ENCODE data around the gene LCE1D.

The LCE1D gene

DNA sequence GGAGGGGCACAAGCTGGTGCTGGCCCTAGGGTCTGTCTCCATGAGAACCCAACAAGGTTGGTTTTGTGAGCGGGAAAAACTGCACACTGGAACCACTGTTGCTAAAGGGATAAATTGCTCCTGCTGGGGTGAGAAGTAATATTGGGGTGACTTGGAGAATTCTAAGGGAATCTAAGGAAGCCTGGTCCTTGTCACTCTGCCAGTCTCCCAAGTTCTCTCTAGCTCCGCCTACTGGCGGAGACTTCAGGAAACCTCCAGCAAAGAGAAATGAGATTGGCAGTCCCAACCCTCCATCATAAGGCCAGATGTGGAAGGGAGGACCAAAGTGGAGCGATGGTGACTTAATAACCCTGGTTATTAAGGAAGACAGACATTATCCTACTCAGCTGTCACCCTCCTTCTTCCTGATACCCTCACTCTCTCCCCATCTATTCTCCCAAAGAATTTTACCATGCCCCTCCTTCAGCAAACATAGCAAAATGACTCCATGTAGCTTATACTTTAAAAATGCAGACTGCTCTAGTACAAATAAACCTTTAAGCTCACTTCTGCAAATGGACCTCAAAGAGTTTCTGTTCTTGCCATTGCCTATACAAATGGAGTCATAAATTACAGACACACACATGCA is 18.9 kb upstream of the LCE1D start:
- DNase-seq, result no peak
- Mint-ChIP-seq H3K4me3 (no peak overlapping the region), H3K27me3 (peaks cover 3% of the 10 kb centered on the region), H3K27ac (no peak overlapping the region), H3K4me1 (no peaks in the 10 kb centered on the region), H3K36me3 (no peaks in the 10 kb centered on the region), H3K9me3 (no peaks in the 10 kb centered on the region)
- CTCF ChIA-PET, result interaction anchor here (0.7 to 2.5 kb wide), 3 partner anchors 11 to 41 kb away, joined by 3 to 11 read pairs (median 3); no protein-coding TSS in a partner anchor

DNA sequence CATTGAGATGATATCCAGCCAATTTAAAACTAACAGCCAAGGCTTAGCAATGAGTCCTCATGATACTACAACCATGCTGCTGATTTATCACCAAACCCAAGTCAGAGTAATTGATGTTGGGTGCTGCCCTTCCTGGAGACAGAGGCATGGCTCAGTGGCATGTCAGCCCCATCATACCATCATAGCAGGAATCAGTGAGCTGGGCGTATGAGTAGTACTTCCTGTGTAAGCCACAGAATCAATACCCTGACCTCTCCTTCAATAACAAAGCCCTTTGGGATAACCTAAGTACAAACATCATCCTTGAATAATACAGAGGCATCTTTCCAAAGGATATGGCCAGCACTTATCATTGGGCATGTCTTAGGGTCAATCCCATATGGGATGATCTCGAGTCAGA is 13.4 kb upstream of the LCE1D start:
- Mint-ChIP-seq H3K27ac (no peak overlapping the region), H3K4me1 (no peaks in the 10 kb centered on the region), H3K9me3 (no peaks in the 10 kb centered on the region), H3K36me3 (no peaks in the 10 kb centered on the region), H3K27me3 (peaks cover 16% of the 10 kb centered on the region), H3K4me3 (no peak overlapping the region)
- CTCF ChIA-PET, result no interaction called here
- DNase-seq, result no peak

DNA sequence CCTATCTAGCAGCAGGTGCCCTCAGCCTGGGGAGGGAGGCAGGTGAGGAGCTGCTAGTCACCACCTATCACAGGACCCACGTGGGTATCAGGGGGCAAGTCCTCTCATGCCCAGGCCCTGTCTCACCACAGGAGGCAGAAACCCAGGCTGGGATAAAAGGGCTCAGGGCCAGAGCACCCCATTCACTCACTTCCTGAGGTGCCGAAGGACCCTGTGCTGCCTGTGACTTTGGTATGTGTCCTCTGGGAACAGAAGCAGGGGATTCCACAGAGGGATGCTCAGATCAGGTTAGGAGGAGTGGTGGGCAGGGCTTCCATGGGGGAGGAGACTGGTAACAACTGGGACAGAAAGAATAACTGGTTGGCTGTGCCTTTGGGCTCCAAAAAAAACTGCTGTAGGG is 10.4 kb upstream of the LCE1D start, which contains the start of gene LCE1E:
Gene LCE1E, plus strand, starts transcription at position 181 of the 400 bp plus-strand sequence. CDS start 1,043 bp downstream, outside the sequence.
- H3K36me3 Mint-ChIP-seq, result no peaks in the 10 kb centered on the region

DNA sequence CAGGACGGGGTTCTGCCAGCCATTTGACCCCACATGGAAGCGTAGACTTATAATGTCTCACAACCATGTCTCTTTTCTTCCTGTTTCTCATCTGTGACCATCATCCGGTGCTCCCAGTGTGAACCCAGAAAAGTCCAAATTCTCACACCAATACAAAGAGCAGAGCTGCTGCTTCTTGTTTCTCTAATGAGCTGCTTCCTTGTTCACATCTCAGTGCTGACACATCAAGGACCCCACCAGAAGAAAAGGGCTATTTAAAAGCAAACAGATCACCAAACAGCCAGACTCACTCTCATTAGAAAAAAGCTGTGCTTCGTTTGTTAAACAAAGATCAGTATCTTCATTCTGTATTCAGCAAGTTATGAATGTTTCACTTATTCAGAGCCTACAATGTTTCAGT is 835 bp upstream of the LCE1D start:
- CTCF ChIA-PET, result no interaction called here
- Mint-ChIP-seq H3K4me1 (no peaks in the 10 kb centered on the region), H3K36me3 (no peaks in the 10 kb centered on the region), H3K4me3 (no peak overlapping the region), H3K27me3 (peaks cover 11% of the 10 kb centered on the region), H3K9me3 (no peaks in the 10 kb centered on the region), H3K27ac (no peak overlapping the region)
- no peak for DNase-seq

More for the DNA sequence above, 10.4 kb upstream of the LCE1D start, which contains the start of gene LCE1E:
- H3K27ac Mint-ChIP-seq, result no peak within 1 kb of the TSS
- H3K4me1 Mint-ChIP-seq, result no peaks in the 10 kb centered on the region
- H3K9me3 Mint-ChIP-seq, result no peaks in the 10 kb centered on the region
- CTCF ChIA-PET, result no interaction called here
- peaks cover 17% of the 10 kb centered on the region for H3K27me3 Mint-ChIP-seq
- DNase-seq, result no peak
- no peak within 1 kb of the TSS for H3K4me3 Mint-ChIP-seq

DNA sequence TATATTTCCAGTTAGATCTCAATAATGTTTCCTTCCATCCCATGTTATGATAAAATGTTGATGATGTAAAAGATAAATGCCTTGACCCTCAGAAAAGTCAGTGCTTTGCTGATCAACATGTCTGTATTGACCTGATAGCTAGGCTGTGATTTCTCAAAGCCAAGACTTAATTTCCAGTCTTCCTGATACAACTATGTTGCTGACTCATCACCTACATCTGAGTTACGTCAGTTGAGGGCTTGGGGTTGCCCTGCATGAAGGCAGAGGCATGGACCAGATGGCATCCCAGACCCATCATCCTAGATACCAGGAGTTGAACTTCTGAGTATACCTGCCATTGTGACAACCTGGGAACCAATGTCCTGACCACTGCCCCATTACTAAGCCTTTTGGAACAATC is 4.8 kb downstream of the LCE1D start:
- Mint-ChIP-seq H3K9me3 (no peaks in the 10 kb centered on the region), H3K4me1 (no peaks in the 10 kb centered on the region), H3K4me3 (no peak overlapping the region), H3K27me3 (peaks cover 26% of the 10 kb centered on the region), H3K27ac (no peak overlapping the region), H3K36me3 (no peaks in the 10 kb centered on the region)
- no peak for DNase-seq
- CTCF ChIA-PET, result no interaction called here

DNA sequence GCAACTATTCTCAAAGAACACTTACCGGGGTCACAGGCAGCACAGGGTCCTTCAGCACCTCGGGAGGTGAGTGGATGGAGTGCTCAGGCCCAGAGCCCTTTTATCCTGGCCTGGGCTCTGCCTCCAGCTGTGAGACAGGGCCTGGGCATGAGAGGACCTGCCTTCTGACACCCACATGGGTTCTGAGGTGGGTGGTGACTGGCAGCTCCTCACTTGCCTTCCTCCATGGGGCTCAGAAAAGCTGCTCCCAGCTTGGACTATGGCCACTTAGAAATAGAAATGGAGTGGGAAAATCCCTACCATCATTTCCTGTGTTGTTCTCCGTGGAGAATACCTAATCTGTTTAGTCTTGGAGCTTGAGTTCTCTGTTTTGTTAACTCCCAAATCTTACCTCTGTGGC is 10.1 kb downstream of the LCE1D start, which contains the start of gene LCE1C:
Gene LCE1C, minus strand, starts transcription at position 76 of the 400 bp plus-strand sequence. CDS start 1,173 bp downstream, outside the sequence.
- peaks cover 18% of the 10 kb centered on the region for H3K27me3 Mint-ChIP-seq
- H3K9me3 Mint-ChIP-seq, result no peaks in the 10 kb centered on the region
- DNase-seq, result no peak
- H3K4me1 Mint-ChIP-seq, result no peaks in the 10 kb centered on the region
- peak within 1 kb of the TSS; percentile 4 for H3K27ac Mint-ChIP-seq
- H3K4me3 Mint-ChIP-seq, result no peak within 1 kb of the TSS
- CTCF ChIA-PET, result no interaction called here
- no peaks in the 10 kb centered on the region for H3K36me3 Mint-ChIP-seq

DNA sequence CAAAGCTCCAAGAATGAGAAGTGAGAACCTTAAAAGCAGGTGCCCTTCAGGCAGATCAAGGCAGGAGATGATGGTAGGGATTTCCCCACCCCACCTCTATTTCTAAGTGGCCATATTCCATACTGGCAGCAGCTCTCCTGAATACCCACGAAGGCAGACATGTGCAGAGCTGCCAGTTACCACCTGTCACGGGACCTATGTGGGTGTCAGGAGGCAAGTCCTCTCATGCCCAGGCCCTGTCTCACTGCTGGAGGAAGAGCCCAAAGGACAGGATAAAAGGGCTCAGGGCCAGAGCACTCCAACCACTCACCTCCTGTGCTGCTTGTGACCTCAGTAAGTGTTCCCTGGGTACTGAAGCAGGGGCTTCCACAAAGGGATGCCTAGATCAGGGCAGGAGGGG is 14.5 kb downstream of the LCE1D start:
- H3K27ac Mint-ChIP-seq, result no peak overlapping the region
- no peak for DNase-seq
- H3K9me3 Mint-ChIP-seq, result no peaks in the 10 kb centered on the region
- no peaks in the 10 kb centered on the region for H3K36me3 Mint-ChIP-seq
- no peak overlapping the region for H3K4me3 Mint-ChIP-seq
- H3K4me1 Mint-ChIP-seq, result no peaks in the 10 kb centered on the region
- CTCF ChIA-PET, result no interaction called here
- peaks cover 13% of the 10 kb centered on the region for H3K27me3 Mint-ChIP-seq

DNA sequence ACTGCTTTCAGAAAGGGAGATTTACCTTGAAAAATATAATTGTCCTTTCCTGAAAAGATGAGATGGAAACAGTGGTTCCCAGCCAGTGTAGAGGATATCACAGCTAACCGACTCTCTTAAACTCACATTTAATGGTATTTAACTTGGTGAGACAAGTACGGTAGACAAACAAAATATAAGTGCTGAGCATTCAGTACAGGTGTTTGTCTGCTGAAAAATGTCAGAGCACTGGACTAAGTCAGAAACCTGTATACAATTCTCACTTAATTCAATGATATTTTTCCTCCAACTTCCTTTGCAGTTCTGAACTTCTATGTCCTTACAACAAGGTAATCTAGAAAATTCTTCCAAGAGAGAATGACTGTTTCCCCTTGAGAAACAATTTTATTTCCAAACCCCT is 15.2 kb downstream of the LCE1D start, which contains the start of gene LCE1B:
Gene LCE1B, plus strand, starts transcription at position 301 of the 400 bp plus-strand sequence. CDS start 476 bp downstream, outside the sequence.
- H3K4me1 Mint-ChIP-seq, result no peaks in the 10 kb centered on the region

DNA sequence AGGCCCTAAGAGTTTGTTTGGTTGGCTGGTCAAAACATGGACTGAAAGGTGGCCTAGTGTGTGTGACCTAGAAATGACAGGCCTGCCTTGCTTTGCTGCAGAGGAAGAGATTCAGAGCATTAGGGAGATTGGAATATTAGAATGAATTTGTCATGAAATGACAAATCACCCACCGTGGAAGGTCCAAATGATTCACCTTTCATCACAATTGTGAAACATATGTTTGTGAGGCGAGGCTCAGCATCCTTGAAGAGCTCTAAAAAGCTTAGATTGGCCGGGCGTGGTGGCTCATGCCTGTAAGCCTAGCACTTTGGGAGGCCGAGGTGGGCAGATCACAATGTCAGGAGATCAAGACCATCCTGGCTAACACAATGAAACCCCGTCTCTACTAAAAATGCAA is 20.8 kb downstream of the LCE1D start:
- no peaks in the 10 kb centered on the region for H3K36me3 Mint-ChIP-seq
- H3K4me3 Mint-ChIP-seq, result no peak overlapping the region
- H3K4me1 Mint-ChIP-seq, result no peaks in the 10 kb centered on the region
- CTCF ChIA-PET, result no interaction called here
- DNase-seq, result no peak
- no peak overlapping the region for H3K27ac Mint-ChIP-seq
- no peaks in the 10 kb centered on the region for H3K9me3 Mint-ChIP-seq
- H3K27me3 Mint-ChIP-seq, result peaks cover 3% of the 10 kb centered on the region

More for the DNA sequence above, 15.2 kb downstream of the LCE1D start, which contains the start of gene LCE1B:
- no peak for DNase-seq
- no peak within 1 kb of the TSS for H3K27ac Mint-ChIP-seq
- no peak within 1 kb of the TSS for H3K4me3 Mint-ChIP-seq
- CTCF ChIA-PET, result no interaction called here
- H3K27me3 Mint-ChIP-seq, result peaks cover 9% of the 10 kb centered on the region
- no peaks in the 10 kb centered on the region for H3K9me3 Mint-ChIP-seq
- no peaks in the 10 kb centered on the region for H3K36me3 Mint-ChIP-seq

DNA sequence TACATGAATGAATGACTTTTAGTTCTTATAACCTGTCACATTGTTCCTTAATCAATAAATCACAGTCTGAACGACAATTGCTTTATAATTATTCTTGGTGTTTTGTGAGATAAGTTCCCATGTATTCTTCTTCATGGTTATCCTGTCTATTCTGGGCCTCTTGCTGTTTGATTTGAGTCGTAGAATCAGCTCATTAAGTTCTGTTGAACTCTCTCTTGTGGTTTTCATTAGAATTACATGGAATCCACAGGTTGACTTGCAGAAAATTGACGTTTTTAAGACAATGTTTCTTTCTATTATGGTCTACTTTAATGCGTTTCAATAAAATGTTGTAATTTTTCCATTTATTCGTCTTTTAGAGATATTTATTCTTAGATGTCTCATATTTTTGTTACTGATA is 26.8 kb downstream of the LCE1D start:
- peaks cover 11% of the 10 kb centered on the region for H3K27me3 Mint-ChIP-seq
- no peak overlapping the region for H3K4me3 Mint-ChIP-seq
- no peaks in the 10 kb centered on the region for H3K4me1 Mint-ChIP-seq
- no peak overlapping the region for H3K27ac Mint-ChIP-seq
- CTCF ChIA-PET, result no interaction called here
- DNase-seq, result no peak
- no peaks in the 10 kb centered on the region for H3K36me3 Mint-ChIP-seq
- H3K9me3 Mint-ChIP-seq, result no peaks in the 10 kb centered on the region

DNA sequence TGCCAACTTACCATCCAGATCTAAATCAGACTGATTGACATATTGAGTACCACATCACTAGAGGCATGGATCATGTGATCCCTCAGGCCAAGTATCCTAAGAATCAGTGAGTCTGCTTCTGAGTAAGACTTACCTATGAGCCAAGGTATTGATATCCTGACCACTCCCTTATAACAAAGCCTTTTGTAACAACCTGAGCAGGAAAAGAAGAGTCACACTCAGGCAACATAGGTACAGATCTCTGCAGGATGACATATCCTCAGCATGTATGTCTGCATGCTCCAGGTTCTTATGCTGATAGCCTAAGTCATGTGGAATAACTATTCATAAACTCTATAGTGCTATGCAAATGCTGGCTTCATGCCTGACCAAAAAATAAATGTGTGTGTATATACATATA is 28.4 kb downstream of the LCE1D start:
- Mint-ChIP-seq H3K9me3 (no peaks in the 10 kb centered on the region), H3K4me1 (no peaks in the 10 kb centered on the region), H3K36me3 (no peaks in the 10 kb centered on the region), H3K4me3 (no peak overlapping the region), H3K27me3 (peaks cover 11% of the 10 kb centered on the region), H3K27ac (no peak overlapping the region)
- CTCF ChIA-PET, result no interaction called here
- no peak for DNase-seq

DNA sequence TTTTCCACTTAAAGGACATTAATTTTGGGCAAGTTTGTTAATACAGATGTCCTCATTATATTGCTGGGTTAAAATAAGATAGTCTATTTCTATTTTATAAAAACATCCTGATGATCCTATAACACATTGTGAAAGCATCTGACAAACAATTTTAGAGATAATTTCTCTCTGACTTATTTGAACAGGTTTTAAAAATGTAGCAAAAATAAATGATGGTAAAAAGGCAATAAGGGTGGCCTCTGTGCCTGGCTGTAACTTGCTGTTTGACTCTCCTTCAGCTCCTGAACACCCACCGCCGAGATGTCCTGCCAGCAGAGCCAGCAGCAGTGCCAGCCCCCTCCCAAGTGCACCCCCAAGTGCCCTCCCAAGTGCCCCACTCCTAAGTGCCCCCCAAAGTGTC is 30.7 kb downstream of the LCE1D start, which contains the start of gene LCE1A:
Gene LCE1A, plus strand, starts transcription at position 301 of the 400 bp plus-strand sequence. Its CDS starts 0 bp downstream, at position 301.
- DNase-seq, result no peak
- Mint-ChIP-seq H3K27me3 (peaks cover 11% of the 10 kb centered on the region), H3K9me3 (no peaks in the 10 kb centered on the region), H3K4me3 (no peak within 1 kb of the TSS), H3K27ac (no peak within 1 kb of the TSS), H3K36me3 (no peaks in the 10 kb centered on the region), H3K4me1 (no peaks in the 10 kb centered on the region)
- CTCF ChIA-PET, result no interaction called here

DNA sequence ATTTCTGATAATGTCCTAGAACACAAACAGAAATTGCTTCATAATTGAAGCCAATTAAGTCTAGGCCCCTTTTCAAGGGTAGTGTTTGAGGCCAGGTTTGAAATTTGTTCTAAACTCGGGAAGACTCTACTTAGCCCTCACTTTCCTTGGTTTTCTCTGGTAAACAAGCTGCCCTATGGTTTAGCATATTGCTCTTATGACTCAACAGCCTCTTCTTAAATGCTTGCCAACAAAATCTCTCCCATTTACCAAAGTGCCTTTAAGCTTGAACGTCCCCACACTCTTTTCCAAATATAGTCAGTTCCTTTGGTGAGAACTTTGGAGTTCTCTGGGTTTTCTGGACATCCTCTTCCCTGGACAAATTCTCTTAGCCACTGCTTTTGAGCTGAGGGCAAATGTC is 40.3 kb downstream of the LCE1D start:
- H3K4me3 Mint-ChIP-seq, result no peak overlapping the region
- H3K9me3 Mint-ChIP-seq, result no peaks in the 10 kb centered on the region
- no peak overlapping the region for H3K27ac Mint-ChIP-seq
- peaks cover 8% of the 10 kb centered on the region for H3K27me3 Mint-ChIP-seq
- CTCF ChIA-PET, result interaction anchor here (0.7 kb wide), 1 partner anchor 13 kb away, joined by 3 read pairs; no protein-coding TSS in a partner anchor
- DNase-seq, result no peak
- no peaks in the 10 kb centered on the region for H3K36me3 Mint-ChIP-seq
- H3K4me1 Mint-ChIP-seq, result no peaks in the 10 kb centered on the region

DNA sequence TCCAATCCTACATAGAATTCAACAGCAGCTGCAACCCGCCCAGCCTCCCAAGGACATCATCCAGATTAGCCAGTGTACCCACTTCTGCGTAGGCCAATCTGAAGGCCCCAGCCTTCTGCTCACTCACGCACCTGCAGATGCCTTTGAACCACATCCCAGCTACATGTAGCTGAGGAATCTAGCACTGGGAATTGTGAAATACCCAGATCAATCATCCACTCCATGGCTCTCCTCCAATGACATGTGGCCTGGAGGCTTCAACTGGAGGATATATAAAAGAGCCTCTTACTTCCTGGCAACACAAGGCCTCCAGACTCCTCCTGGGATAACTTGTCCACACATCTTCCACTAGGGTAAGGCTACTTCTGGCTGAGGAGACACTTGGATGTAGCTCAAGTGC is 46.0 kb downstream of the LCE1D start, which contains the start of gene LCE6A:
Gene LCE6A, plus strand, starts transcription at position 301 of the 400 bp plus-strand sequence. CDS start 665 bp downstream, outside the sequence.
- Mint-ChIP-seq H3K4me1 (no peaks in the 10 kb centered on the region), H3K36me3 (no peaks in the 10 kb centered on the region), H3K4me3 (no peak within 1 kb of the TSS), H3K27ac (no peak within 1 kb of the TSS), H3K27me3 (peaks cover 10% of the 10 kb centered on the region), H3K9me3 (no peaks in the 10 kb centered on the region)
- CTCF ChIA-PET, result no interaction called here
- no peak for DNase-seq
